ENCODE results near the gene PAGE5. TPM values are rescaled to one million over a fixed set of nuclear protein-coding genes. Genes with fewer than 3 reads are reported as not detected.

Gene PAGE5
- total RNA-seq, 1 donor, result not detected

GRCh38 chrX:55253528-55253927 is 33.4 kb downstream of the PAGE5 start:
- no peaks in the 10 kb centered on the region for H3K36me3 ChIP-seq (ENCODE audit: insufficient read depth, low read length)
- no peak overlapping the region for H3K4me2 ChIP-seq (ENCODE audit: insufficient read depth, low read length)
- no peaks in the 10 kb centered on the region for H3K9me3 ChIP-seq (ENCODE audit: low read depth, low read length)
- no peaks in the 10 kb centered on the region for H4K20me1 ChIP-seq (ENCODE audit: insufficient read depth, low read length)
- H3K27me3 ChIP-seq (ENCODE audit: insufficient read depth, low read length), result no peaks in the 10 kb centered on the region
- H3K79me2 ChIP-seq (ENCODE audit: insufficient read depth, low read length), result no peaks in the 10 kb centered on the region
- H3K27ac ChIP-seq (ENCODE audit: low read depth, low read length), result no peak overlapping the region
- DNase-seq (ENCODE audit: insufficient read length, low spot score, missing footprints), result no peak
- no peak overlapping the region for H2AFZ ChIP-seq (ENCODE audit: low read length)
- no peaks in the 10 kb centered on the region for H3K4me1 ChIP-seq (ENCODE audit: insufficient read depth, low read length)
- no peak overlapping the region for H3K4me3 ChIP-seq (ENCODE audit: insufficient read depth, low read length)
- TF ChIP-seq CTCF (IDR thresholded peaks at IDR 0.05; ENCODE audit: extremely low read depth, low read depth, low read length), result no peak

GRCh38 chrX:55260806-55261205 is 40.7 kb downstream of the PAGE5 start:
- DNase-seq (ENCODE audit: insufficient read length, low spot score, missing footprints), result no peak
- Histone ChIP-seq H3K79me2 (ENCODE audit: insufficient read depth, low read length) (no peaks in the 10 kb centered on the region), H3K4me2 (ENCODE audit: insufficient read depth, low read length) (no peak overlapping the region)

GRCh38 chrX:55264816-55265215 is 44.7 kb downstream of the PAGE5 start, which contains the start of gene PAGE3:
Gene PAGE3 (minus strand): TSS chrX:55264916. CDS start chrX:55263903, 1,013 bp downstream.
- Histone ChIP-seq H3K4me2 (ENCODE audit: insufficient read depth, low read length) (no peak within 1 kb of the TSS), H3K36me3 (ENCODE audit: insufficient read depth, low read length) (no peaks in the 10 kb centered on the region), H3K79me2 (ENCODE audit: insufficient read depth, low read length) (no peaks in the 10 kb centered on the region), H3K27me3 (ENCODE audit: insufficient read depth, low read length) (no peaks in the 10 kb centered on the region), H3K9me3 (ENCODE audit: low read depth, low read length) (no peaks in the 10 kb centered on the region), H4K20me1 (ENCODE audit: insufficient read depth, low read length) (no peaks in the 10 kb centered on the region), H3K4me1 (ENCODE audit: insufficient read depth, low read length) (no peaks in the 10 kb centered on the region), H3K27ac (ENCODE audit: low read depth, low read length) (no peak within 1 kb of the TSS), H3K4me3 (ENCODE audit: insufficient read depth, low read length) (no peak within 1 kb of the TSS), H2AFZ (ENCODE audit: low read length) (no peak within 1 kb of the TSS)
- DNase-seq (ENCODE audit: insufficient read length, low spot score, missing footprints), result no peak
- no peak for TF ChIP-seq CTCF (IDR thresholded peaks at IDR 0.05; ENCODE audit: extremely low read depth, low read depth, low read length)

More at GRCh38 chrX:55260806-55261205, 40.7 kb downstream of the PAGE5 start:
- Histone ChIP-seq H3K9me3 (ENCODE audit: low read depth, low read length) (no peaks in the 10 kb centered on the region), H4K20me1 (ENCODE audit: insufficient read depth, low read length) (no peaks in the 10 kb centered on the region), H3K4me1 (ENCODE audit: insufficient read depth, low read length) (no peaks in the 10 kb centered on the region), H2AFZ (ENCODE audit: low read length) (no peak overlapping the region), H3K36me3 (ENCODE audit: insufficient read depth, low read length) (no peaks in the 10 kb centered on the region), H3K27ac (ENCODE audit: low read depth, low read length) (no peak overlapping the region), H3K4me3 (ENCODE audit: insufficient read depth, low read length) (no peak overlapping the region), H3K27me3 (ENCODE audit: insufficient read depth, low read length) (no peaks in the 10 kb centered on the region)
- TF ChIP-seq CTCF (IDR thresholded peaks at IDR 0.05; ENCODE audit: extremely low read depth, low read depth, low read length), result no peak

Other genes with a start within 250 kb of the PAGE5 start
- not detected in 2 replicates for gene PFKFB1, start 226.2 kb upstream of the PAGE5 start, total RNA-seq
- gene APEX2, start 220.0 kb upstream of the PAGE5 start, total RNA-seq, result 5.9 and 6.5 TPM in 2 replicates
- not detected in 2 replicates for gene ALAS2, start 189.4 kb upstream of the PAGE5 start, total RNA-seq
- gene PAGE2B, start 145.3 kb upstream of the PAGE5 start, total RNA-seq, result not detected in 2 replicates
- gene PAGE2, start 131.3 kb upstream of the PAGE5 start, total RNA-seq, result not detected in 2 replicates
- gene PAGE3, start 44.6 kb downstream of the PAGE5 start, total RNA-seq, result not detected in 2 replicates
- gene MAGEH1, start 231.8 kb downstream of the PAGE5 start, total RNA-seq, result 25.0 and 29.8 TPM in 2 replicates

Measured in osteoblast (primary cell).